Measurements from ENCODE around the gene SOX15. TPM values are rescaled to one million over a fixed set of nuclear protein-coding genes. Genes with fewer than 3 reads are reported as not detected.

The SOX15 gene
- total and polyA plus RNA-seq, 2 of the 13 experiments (the other 11 are each of a cell fraction or from before 2014, with no cell fraction given): 0.07 to 0.18 TPM

- Histone ChIP-seq H2AFZ (ENCODE audit: low read length) (no peak overlapping the region), H3K4me3 (replicated peaks in 1 of 3; ENCODE audit: insufficient read depth in 1 of 3, low read depth in 2 of 3, low read length in 3 of 3) (peak overlapping the region; percentile 89 to 96 (median 94)), H3K27ac (ENCODE audit: extremely low read length, insufficient read depth, low read length) (peak overlapping the region; percentile 93), H3K36me3 (replicated peaks in 1 of 2; ENCODE audit: control insufficient read depth in 1 of 2, insufficient read depth in 2 of 2, low read length in 2 of 2) (peaks cover 11 to 67% of the 10 kb centered on the region in 2 experiments), H3K9ac (ENCODE audit: insufficient read depth, low read depth, low read length) (peak overlapping the region; percentile 99), H3K9me3 (ENCODE audit: low read length) (no peaks in the 10 kb centered on the region), H3K79me2 (ENCODE audit: insufficient read depth, low read length) (peaks cover 44% of the 10 kb centered on the region), H4K20me1 (ENCODE audit: insufficient read depth, low read length) (peaks cover 43% of the 10 kb centered on the region), H3K27me3 (ENCODE audit: control insufficient read depth in 1 of 2, insufficient read depth in 2 of 2, low read length in 2 of 2) (no peaks in the 10 kb centered on the region; a peak in 1 of 5 replicates), H3K4me2 (ENCODE audit: low read depth, low read length) (peak overlapping the region; percentile 93), H3K4me1 (ENCODE audit: insufficient read depth, low read length) (peaks cover 51% of the 10 kb centered on the region)
- TSS peak; percentile 50 for BruUV-seq (replicated peaks)
- WGBS (ENCODE audit: low lambda C conversion rate): under 1% methylated on average over 21 of the region's 73 CpGs
- in situ Hi-C loops (cut with HindIII; ENCODE audit: extremely low pct_ligation_motif_present, low pct_unique_long_range_greater_than_20kb): loop anchor here (10.0 kb wide), 1 partner anchor 272 kb away; no protein-coding TSS in a partner anchor
- peak; percentile 98 for DNase-seq (ENCODE audit: low spot score)
- POLR2A ChIA-PET: interaction anchor here (1.0 to 3.3 kb wide), 13 partner anchors 11 to 261 kb away, joined by 3 to 51 read pairs (median 8); partner anchors contain the start of genes ATP1B2, FXR2, MPDU1 and POLR2A
- no peak; the same call in 2 of the 3 replicates for ATAC-seq
- CTCF ChIA-PET (ENCODE audit: low intra/inter-chr PET ratio, low total read pairs): no interaction called here
- FAIRE-seq: no peak
- intact Hi-C loops (cut with micrococcal nuclease; ENCODE audit: unreplicated experiment): loop anchor here (5.0 kb wide), 1 partner anchor 115 kb away; the partner anchor contains the start of genes TP53 and WRAP53
- TF ChIP-seq HMGXB3 (CRISPR knock-in tag; IDR thresholded peaks at IDR 0.05; ENCODE audit: borderline replicate concordance) (no peak), ZNF788 (CRISPR knock-in tag; IDR thresholded peaks at IDR 0.05; ENCODE audit: borderline replicate concordance) (peak; percentile 47; the same call in 1 of the 2 replicates), NPAS2 (CRISPR knock-in tag; IDR thresholded peaks at IDR 0.05; ENCODE audit: borderline replicate concordance) (peak; percentile 30; the same call in 1 of the 2 replicates), ZNF567 (CRISPR knock-in tag; IDR thresholded peaks at IDR 0.05; ENCODE audit: borderline replicate concordance) (peak; percentile 21; the same call in 1 of the 2 replicates), HINFP (CRISPR knock-in tag; IDR thresholded peaks at IDR 0.05; ENCODE audit: low read depth) (0 out of 2 replicates have a peak, but pooled peaks have one; percentile 11), DBP (CRISPR knock-in tag; IDR thresholded peaks at IDR 0.05; ENCODE audit: not compliant biosample characterization) (peak; percentile 26), ZC3H4 (CRISPR knock-in tag; IDR thresholded peaks at IDR 0.05; ENCODE audit: borderline replicate concordance) (no peak), AFF4 (CRISPR knock-in tag; IDR thresholded peaks at IDR 0.05) (peak; percentile 59; the same call in 1 of the 2 replicates)
These were observed 17.1 kb downstream of the SOX15 start for GRCh38 chr17:7572588-7573323.

Data from HepG2 (cell line).